GM19099 (cell line): ENCODE measurements around the gene SKP1.
A peak's percentile ranks its signal among the peaks of the same experiment; 100 is the strongest.

Source experiments
- POLR2A ChIP-seq: IDR thresholded peaks from 3 replicates; pipeline ENCODE4 v1.6.1; 2011; ENCODE audit warnings: low read depth; ENCODE audit not compliant: insufficient read length; ENCODE audit errors: extremely low read depth

SKP1 gene

GRCh38 chr5:134176511-134177368, at the start of gene SKP1:
TSS of gene SKP1 (minus strand) at chr5:134176950. CDS start at chr5:134174022, 2,928 bp downstream.
- peak; percentile 99 for TF ChIP-seq POLR2A

GRCh38 chr5:134225780-134226440, 49.2 kb upstream of the SKP1 start, which contains the start of gene PPP2CA:
TSS of gene PPP2CA (minus strand) at chr5:134226073. CDS start at chr5:134225861, 212 bp downstream.
- peak; percentile 71 for TF ChIP-seq POLR2A

- no peak for TF ChIP-seq POLR2A
Measured at GRCh38 chr5:134224888-134225779, 48.4 kb upstream of the SKP1 start.

- TF ChIP-seq POLR2A, result no peak
Measured at GRCh38 chr5:134223406-134224248, 46.9 kb upstream of the SKP1 start.

GRCh38 chr5:134215757-134216156, 39.0 kb upstream of the SKP1 start:
- TF ChIP-seq POLR2A, result no peak

- TF ChIP-seq POLR2A, result no peak
Measured at GRCh38 chr5:134209477-134210245, 32.9 kb upstream of the SKP1 start.

- TF ChIP-seq POLR2A, result no peak
Measured at GRCh38 chr5:134207696-134208095, 30.9 kb upstream of the SKP1 start.

- no peak for TF ChIP-seq POLR2A
Measured at GRCh38 chr5:134206627-134207160, 29.9 kb upstream of the SKP1 start.

GRCh38 chr5:134204575-134204974, 27.8 kb upstream of the SKP1 start:
- TF ChIP-seq POLR2A, result no peak

- TF ChIP-seq POLR2A, result no peak
Measured at GRCh38 chr5:134203630-134204029, 26.9 kb upstream of the SKP1 start.

- no peak for TF ChIP-seq POLR2A
Measured at GRCh38 chr5:134195666-134196065, 18.9 kb upstream of the SKP1 start.

- TF ChIP-seq POLR2A, result no peak
Measured at GRCh38 chr5:134189031-134189430, 12.3 kb upstream of the SKP1 start.

- no peak for TF ChIP-seq POLR2A
Measured at GRCh38 chr5:134188092-134188491, 11.3 kb upstream of the SKP1 start.
